Measurements from ENCODE around the gene OR2J2.
"Not testable (repeated sequence)": the region's sequence is repeated elsewhere in the genome, so short reads cannot be mapped to it uniquely, and the experiment has no call there.

Gene OR2J2

DNA sequence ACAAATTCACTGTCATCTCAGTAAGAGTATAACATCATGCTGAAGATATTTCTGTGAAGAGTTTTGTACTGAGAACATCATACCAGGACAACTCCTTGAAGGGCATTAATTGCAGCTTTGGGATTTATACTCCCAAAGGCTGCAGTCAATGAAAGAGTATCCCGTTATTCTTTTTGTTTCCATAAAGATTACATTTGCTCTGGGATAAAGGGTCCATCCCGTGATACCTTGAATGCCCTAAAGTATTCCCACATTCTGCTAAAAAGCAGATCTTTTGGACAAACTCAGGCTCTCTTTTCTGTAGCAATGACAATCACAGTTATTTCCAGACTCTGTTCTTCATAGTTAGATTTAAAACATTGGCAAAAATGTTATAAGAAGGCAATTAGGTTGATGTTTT lies at the start of gene OR2J2:
Gene OR2J2, plus strand, starts transcription at position 301 of the 400 bp plus-strand sequence. CDS start 2,729 bp downstream, outside the sequence.
- not testable (repeated sequence) for DNase-seq (ENCODE audit: low read depth)

DNA sequence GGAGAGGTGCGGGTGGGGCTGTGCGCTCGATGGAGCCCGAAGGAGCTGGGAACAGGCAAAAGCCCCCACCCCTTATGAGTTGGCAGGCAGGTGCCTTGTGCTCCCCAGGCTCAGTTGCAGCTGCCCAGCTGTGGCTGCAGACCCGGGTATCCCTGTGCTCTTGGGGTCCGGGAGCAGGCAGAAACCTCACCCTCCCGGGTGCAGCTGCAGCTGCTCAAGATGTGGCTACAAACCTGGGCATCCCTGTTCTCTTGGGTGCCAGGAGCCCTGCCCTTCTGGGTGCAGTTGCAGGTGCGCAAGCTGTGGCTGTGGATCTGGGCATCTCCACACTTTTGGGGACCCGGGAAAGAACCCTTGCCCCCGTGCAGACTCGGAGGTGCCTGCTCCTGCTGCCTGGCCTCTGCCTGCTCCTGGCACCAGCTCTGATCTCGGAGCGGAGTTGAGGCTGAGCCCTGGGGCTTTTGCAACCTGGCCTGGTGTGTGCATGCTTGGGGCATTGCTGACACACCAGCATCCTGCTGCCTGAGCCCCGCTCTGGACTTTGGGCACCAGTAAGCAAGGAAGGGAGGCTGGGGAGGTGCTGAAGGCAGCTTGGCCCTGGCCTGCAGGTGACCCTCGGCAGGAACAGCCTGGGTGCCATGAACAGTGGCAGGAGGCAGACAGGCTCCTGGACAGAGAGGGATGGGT lies 41.2 kb upstream of the OR2J2 start:
- DNase-seq (ENCODE audit: low read depth): no peak

DNA sequence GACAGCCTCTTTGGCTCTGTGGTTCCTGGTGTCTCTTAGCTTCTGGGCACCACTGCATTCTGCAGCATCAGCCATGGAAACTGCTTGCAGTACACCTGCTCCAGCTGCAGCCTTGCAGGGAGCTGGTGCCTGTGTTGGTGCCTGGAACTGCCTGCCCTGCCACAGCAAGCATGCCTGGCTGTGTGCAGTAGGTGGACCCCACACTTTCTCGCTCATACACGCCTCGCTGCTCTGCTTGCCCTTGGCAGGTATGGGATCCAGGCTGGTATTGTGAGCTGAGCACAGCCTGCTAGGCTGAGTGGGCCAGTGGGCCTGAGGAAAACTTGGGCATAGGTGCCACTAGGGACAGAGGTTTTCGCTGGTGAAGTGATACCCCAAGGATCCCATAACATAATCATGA lies 40.1 kb upstream of the OR2J2 start:
- DNase-seq (ENCODE audit: low read depth): no peak

DNA sequence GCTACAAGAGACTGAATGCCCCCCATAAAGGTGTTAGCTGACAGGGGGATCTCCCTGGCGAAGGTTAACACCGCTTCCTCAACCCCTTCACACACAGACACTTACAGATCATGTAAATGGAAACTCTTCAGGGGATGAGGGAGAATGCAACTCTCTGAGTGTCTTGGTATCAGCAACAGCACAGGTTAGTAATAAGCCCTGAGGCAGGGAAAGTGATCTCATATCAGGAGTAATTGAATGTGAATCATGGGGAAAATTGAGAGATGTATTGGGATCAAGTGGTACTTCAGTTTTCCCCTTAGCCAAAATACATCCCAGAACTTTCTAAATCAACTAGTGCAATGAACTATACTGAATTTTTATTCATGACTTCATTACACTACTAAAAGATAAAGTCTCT lies 39.0 kb upstream of the OR2J2 start:
- DNase-seq (ENCODE audit: low read depth): no peak

DNA sequence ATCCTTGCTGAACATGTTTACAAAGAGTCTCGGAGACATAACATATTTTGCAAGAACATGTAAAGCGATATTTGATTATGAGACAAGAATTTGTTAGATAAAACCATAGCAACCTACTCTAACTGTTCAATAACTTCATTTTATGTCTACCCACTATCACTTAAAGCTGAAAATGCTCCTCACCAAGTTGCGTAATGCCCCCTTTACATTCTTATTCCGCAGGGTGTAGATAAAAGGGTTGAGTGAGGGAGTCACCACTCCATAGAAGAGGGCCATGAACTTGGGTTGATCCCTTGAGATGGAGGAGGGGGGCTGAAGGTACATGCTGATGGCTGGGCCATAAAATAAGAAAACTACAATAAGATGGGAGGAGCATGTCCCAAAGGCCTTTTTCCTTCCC lies 33.0 kb upstream of the OR2J2 start:
- no peak for DNase-seq (ENCODE audit: low read depth)

- no peak for DNase-seq (ENCODE audit: low read depth)
Observed at GRCh38 chr6:29141606-29142005, 29.1 kb upstream of the OR2J2 start.

DNA sequence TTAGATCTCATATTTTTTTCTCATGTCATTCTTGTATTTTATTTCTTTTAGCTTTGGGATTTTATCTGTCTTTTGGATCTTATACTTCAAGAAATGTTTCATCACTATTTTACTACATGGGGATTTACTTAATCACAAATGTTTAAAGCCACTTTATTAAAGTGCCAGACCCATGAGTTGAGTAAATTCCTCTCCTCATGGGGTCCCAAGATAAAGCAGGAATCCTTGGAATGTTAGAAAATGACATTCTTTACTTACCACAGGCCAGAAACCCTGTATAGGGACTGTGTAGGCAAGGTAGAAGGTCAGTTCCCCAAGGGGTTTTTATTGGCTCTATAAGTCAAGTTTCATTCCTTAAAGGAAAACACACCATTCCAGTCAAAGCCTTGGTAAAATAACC lies 28.4 kb upstream of the OR2J2 start:
- no peak for DNase-seq (ENCODE audit: low read depth)

GRCh38 chr6:29146179-29146578 lies 24.5 kb upstream of the OR2J2 start:
- no peak for DNase-seq (ENCODE audit: low read depth)

GRCh38 chr6:29147074-29147473 lies 23.6 kb upstream of the OR2J2 start:
- no peak for DNase-seq (ENCODE audit: low read depth)

DNA sequence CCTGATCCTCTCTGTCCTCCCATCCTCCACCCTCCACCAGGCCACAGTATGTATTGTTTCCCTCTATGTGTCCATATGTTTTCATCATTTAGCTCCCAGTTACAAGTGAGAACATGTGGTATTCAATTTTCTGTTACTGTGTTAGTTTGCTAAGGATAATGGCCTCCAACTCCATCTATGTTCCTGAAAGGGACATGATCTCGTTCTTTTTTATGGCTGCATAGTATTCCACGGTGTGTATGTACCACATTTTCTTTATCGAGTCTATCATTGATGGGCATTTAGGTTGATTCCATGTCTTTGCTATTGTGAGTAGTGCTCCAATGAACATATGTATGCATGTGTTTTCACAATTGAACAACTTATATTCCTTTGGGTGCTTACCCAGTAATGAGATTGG lies 21.3 kb upstream of the OR2J2 start:
- DNase-seq (ENCODE audit: low read depth): not testable (repeated sequence)

GRCh38 chr6:29153083-29153482 lies 17.6 kb upstream of the OR2J2 start:
- DNase-seq (ENCODE audit: low read depth): no peak

GRCh38 chr6:29155182-29155581 lies 15.5 kb upstream of the OR2J2 start:
- DNase-seq (ENCODE audit: low read depth): not testable (repeated sequence)

DNA sequence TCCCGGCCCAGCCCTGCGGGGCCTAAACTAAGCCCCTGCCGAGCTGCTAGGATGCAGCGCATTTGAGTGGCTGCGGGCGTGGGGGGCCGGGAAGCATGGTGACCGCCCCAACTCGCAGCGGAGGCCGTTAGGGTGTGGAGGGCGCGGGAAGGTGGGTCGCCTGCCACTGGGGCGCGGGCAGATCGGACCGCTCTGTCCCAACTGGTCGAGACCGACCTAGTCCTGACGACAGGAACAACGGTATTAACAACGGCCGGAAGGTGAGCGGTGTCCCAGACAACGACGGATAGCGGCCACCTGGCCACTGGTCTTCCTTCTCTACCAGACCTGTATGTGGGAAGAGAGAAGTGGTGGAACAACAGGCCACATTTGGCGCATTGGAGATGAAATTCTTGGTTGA lies 10.8 kb upstream of the OR2J2 start:
- DNase-seq (ENCODE audit: low read depth): not testable (repeated sequence)

DNA sequence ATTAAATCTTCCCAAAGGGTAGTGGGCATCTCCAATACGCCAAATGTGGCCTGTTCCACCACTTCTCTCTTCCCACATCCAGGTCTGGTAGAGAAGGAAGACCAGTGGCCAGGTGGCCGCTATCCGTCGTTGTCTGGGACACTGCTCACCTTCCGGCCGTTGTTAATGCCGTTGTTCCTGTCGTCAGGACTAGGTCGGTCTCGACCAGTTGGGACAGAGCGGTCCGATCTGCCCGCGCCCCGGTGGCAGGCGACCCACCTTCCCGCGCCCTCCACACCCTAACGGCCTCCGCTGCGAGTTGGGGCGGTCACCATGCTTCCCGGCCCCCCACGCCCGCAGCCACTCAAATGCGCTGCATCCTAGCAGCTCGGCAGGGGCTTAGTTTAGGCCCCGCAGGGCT lies 5.1 kb upstream of the OR2J2 start:
- DNase-seq (ENCODE audit: low read depth): not testable (repeated sequence)

- no peak for DNase-seq (ENCODE audit: low read depth)
Observed at GRCh38 chr6:29171736-29172135, 1.0 kb downstream of the OR2J2 start.

DNA sequence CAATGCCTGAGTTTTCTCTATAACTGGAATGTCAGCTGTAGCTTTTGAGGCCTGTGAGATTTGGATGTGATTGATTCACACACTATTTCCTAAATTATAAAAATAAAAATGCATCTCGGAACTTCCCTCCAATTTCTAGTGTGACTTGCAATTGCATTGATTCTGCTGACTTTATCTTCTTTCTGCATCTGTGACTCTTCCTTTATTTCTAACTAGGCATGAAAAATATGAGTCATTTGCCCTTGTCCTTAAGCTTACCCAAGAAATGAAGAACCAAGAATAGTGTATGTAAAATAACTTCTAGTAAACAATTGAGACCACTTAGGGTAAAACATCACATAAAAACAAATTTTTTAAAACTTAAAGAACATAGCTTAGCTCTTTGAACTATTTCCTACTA lies 12.9 kb downstream of the OR2J2 start:
- DNase-seq (ENCODE audit: low read depth): no peak

- not testable (repeated sequence) for DNase-seq (ENCODE audit: low read depth)
Observed at GRCh38 chr6:29188659-29189058, 18.0 kb downstream of the OR2J2 start.

DNA sequence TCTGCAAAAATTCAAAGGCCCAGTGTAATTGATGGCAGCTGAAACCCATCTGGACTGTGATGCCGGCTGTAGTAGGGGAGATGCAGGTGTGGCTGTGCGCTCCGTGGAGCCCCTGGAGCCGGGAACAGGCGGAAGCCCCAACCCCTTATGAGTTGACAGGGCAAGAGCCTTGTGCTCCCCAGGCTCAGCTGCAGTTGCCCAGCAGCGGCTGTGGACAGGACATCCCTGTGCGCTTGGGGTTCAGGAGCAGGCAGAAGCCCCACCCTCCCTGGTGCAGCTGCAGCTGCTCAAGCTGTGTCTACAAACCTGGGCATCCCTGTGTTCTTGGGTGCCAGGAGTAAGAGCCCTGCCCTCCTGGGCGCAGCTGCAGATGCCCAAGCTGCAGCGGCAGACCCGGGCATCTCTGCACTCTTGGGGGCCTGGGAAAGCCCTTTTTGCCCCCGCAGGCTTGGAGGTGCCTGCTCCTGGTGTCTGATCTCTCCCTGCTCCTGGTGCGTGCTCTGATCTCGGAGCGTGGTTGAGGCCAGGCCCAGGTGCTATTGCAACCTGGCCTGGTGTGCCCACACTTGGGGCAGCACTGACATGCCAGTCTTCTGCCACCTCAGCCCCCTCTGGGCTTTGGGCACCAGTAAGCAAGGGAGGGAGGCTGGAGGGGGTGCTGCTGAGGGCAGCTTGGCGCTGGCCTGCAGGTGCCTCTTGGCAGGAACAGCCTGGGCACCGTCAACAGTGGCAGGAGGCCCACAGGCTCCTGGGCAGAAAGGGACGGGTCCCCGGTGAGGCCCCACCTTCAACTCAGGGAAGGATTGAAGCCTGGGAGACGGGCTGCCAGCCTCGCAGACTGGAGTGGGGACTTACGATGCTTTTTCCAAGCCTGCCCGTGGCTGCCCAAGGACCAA lies 30.3 kb downstream of the OR2J2 start:
- no peak for DNase-seq (ENCODE audit: low read depth)

- DNase-seq (ENCODE audit: low read depth): no peak
Observed at GRCh38 chr6:29201966-29202365, 31.3 kb downstream of the OR2J2 start.

- DNase-seq (ENCODE audit: low read depth): no peak
Observed at GRCh38 chr6:29211488-29211887, 40.8 kb downstream of the OR2J2 start.

DNA sequence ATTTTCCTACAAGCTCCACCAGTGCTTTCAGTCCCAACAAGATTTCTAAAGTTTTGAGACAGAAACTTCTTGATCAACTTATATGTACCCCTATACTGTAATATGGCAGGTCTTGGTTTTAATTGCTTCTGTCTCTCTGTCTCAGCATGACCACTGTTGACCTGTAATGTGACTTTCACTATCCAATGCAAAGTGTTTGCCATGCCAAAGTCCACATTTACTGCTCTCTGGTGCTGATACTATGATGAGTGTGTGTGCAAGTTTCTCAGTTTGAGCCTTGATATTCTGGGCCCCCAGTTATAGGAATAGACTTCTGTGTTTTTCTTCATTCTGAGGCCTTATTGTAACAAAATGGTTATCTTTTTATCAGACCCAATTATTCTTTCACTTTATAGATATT lies 45.8 kb downstream of the OR2J2 start:
- no peak for DNase-seq (ENCODE audit: low read depth)

- DNase-seq (ENCODE audit: low read depth): not testable (repeated sequence)
Observed at GRCh38 chr6:29217242-29217641, 46.5 kb downstream of the OR2J2 start.

DNA sequence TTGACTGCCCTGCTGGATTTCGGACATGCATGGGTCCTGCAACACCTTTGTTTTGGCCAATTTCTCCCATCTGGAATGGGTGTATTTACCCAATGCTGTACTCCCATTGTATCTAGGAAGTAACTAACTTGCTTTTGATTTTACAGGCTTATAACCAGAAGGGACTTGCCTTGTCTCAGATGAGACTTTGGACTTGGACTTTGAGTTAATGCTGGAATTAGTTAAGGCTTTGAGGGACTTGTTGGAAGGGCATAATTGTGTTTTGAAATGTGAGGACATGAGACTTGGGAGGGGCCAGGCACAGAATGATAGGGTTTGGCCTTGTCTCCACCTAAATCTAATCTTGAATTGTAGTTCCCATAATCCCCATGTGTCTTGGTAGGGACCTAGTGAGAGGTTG lies 47.3 kb downstream of the OR2J2 start:
- DNase-seq (ENCODE audit: low read depth): not testable (repeated sequence)
